Activated B cell treated with CpG ODN at 0.5 μM for 24 hours (primary cell): ENCODE results near the gene GGACT. TPM values are rescaled to one million over a fixed set of nuclear protein-coding genes. Genes with fewer than 3 reads are reported as not detected.
"Not testable (repeated sequence)": the region's sequence is repeated elsewhere in the genome, so short reads cannot be mapped to it uniquely, and the experiment has no call there.

Experiments
- ATAC-seq: fragments of 200-7000 bp; cut with Tn5 transposase; one replicate; pipeline ENCODE4 v1.10.0; 2021; ENCODE audit warnings: low read depth, mild to moderate bottlenecking, moderate library complexity
- CTCF ChIA-PET: fragments of 350-600 bp; sonication (Branson Sonifier 250); formaldehyde crosslinking; loops from one replicate; lab custom pipeline; 2021; ENCODE audit warnings: antibody characterized with exemption; lab: Charles Lee
- POLR2A ChIA-PET: fragments of 350-600 bp; sonication (Branson Sonifier 250); formaldehyde crosslinking; loops from one replicate; lab custom pipeline; 2021; ENCODE audit warnings: antibody characterized with exemption; lab: Charles Lee
- DNase-seq: peaks from one replicate; pipeline ENCODE4 v3.0.0; 2022
- H3K27ac Mint-ChIP-seq: one replicate; pipeline ENCODE4 v1.8.0; 2020; ENCODE audit warnings: mixed read lengths
- H3K27me3 Mint-ChIP-seq: one replicate; pipeline ENCODE4 v1.8.0; 2021; ENCODE audit warnings: mixed read lengths
- H3K36me3 Mint-ChIP-seq: one replicate; pipeline ENCODE4 v1.8.0; 2021; ENCODE audit warnings: low read depth, mixed read lengths
- H3K4me1 Mint-ChIP-seq: one replicate; pipeline ENCODE4 v1.8.0; 2021; ENCODE audit warnings: mixed read lengths
- H3K4me3 Mint-ChIP-seq: one replicate; pipeline ENCODE4 v1.8.0; 2020; ENCODE audit warnings: mild to moderate bottlenecking, mixed read lengths
- H3K9me3 Mint-ChIP-seq: one replicate; pipeline ENCODE4 v1.8.0; 2020; ENCODE audit warnings: mixed read lengths
- intact Hi-C: fragments of 100-400 bp; cut with micrococcal nuclease; formaldehyde crosslinking; loops from one replicate; pipeline ENCODE4 v1.15.1; 2024
- total RNA-seq: library from RNA; stranded (reverse); gene quantifications from 2 replicates; pipeline ENCODE4 v1.2.3, GENCODE V29; 2022
- TF ChIP-seq, protein P1 (sequence below): fragments of 200-600 bp; IDR thresholded peaks from one replicate; pipeline ENCODE4 v1.8.0; 2022; ENCODE audit warnings: antibody characterized with exemption, mild to moderate bottlenecking

Gene GGACT
- total RNA-seq, 1 donor from 2014 or later, result 6.5 TPM

DNA sequence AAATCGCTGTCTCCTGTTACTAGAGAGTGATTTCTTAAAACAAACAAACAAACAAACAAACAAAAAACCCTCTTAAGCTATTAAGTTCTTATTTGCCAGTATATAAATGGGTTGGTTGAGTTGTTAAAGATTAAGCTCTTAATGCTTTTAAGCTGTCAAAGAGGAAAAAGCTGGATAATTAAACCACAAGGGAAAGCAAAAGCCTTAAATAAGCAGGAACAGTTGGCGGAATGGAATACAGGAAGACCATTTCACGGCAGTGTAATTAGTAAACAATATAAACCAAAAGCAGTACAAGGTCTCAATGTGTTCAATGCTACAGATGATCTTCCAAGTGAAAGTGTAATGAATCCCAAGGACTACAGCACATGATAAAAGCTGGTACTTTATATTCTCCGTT, 32.2 kb upstream of the GGACT start:
- Mint-ChIP-seq H3K27me3 (no peaks in the 10 kb centered on the region), H3K27ac (no peak overlapping the region), H3K36me3 (peaks cover 32% of the 10 kb centered on the region), H3K9me3 (no peaks in the 10 kb centered on the region), H3K4me3 (no peak overlapping the region), H3K4me1 (no peaks in the 10 kb centered on the region)
- ATAC-seq (no peak), DNase-seq (no peak)
- CTCF ChIA-PET, result no interaction called here
- TF ChIP-seq, protein P1, sequence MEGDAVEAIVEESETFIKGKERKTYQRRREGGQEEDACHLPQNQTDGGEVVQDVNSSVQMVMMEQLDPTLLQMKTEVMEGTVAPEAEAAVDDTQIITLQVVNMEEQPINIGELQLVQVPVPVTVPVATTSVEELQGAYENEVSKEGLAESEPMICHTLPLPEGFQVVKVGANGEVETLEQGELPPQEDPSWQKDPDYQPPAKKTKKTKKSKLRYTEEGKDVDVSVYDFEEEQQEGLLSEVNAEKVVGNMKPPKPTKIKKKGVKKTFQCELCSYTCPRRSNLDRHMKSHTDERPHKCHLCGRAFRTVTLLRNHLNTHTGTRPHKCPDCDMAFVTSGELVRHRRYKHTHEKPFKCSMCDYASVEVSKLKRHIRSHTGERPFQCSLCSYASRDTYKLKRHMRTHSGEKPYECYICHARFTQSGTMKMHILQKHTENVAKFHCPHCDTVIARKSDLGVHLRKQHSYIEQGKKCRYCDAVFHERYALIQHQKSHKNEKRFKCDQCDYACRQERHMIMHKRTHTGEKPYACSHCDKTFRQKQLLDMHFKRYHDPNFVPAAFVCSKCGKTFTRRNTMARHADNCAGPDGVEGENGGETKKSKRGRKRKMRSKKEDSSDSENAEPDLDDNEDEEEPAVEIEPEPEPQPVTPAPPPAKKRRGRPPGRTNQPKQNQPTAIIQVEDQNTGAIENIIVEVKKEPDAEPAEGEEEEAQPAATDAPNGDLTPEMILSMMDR, result no peak
- intact Hi-C loops, result no loop called here
- POLR2A ChIA-PET, result no interaction called here

DNA sequence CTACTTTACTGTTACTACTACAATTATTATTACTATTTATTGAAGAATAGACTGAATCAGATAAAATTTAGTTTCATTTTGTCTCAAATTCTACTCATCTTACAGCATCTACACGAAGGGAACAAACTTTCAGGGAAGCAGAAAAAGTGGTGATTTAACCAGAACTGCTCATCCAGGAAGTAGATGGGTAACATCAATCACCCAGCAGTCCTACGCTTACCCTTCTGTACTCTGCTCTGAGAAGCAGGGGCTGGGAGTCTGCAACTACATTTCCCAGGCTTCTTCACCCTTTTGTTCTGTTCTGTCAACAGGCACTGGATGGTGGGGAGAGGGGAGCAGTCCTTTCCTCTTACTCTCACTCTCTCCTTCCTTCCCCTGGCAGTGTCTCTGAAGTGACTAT, 31.4 kb upstream of the GGACT start:
- H3K27me3 Mint-ChIP-seq, result no peaks in the 10 kb centered on the region
- ATAC-seq (no peak), DNase-seq (no peak)
- ChIA-PET POLR2A (no interaction called here), CTCF (no interaction called here)
- TF ChIP-seq, protein P1, result no peak
- no peaks in the 10 kb centered on the region for H3K9me3 Mint-ChIP-seq
- H3K4me1 Mint-ChIP-seq, result no peaks in the 10 kb centered on the region
- H3K4me3 Mint-ChIP-seq, result no peak overlapping the region
- intact Hi-C loops, result no loop called here
- no peak overlapping the region for H3K27ac Mint-ChIP-seq
- H3K36me3 Mint-ChIP-seq, result peaks cover 24% of the 10 kb centered on the region

DNA sequence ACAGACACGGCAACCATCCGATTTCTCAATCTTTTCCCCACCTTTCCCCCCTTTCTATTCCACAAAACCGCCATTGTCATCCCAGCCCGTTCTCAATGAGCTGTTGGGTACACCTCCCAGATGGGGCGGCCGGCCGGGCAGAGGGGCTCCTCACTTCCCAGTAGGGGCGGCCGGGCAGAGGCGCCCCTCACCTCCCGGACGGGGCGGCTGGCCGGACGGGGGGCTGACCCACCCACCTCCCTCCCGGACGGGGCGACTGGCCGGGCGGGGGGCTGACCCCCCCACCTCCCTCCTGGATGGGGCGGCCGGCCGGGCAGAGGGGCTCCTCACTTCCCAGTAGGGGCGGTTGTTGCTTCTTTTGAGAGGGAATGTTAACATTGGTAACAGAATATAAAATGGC, 30.3 kb upstream of the GGACT start:
- H3K9me3 Mint-ChIP-seq, H3K27ac Mint-ChIP-seq, intact Hi-C loops, DNase-seq, ATAC-seq, H3K4me1 Mint-ChIP-seq, POLR2A ChIA-PET, CTCF ChIA-PET, H3K27me3 Mint-ChIP-seq, H3K4me3 Mint-ChIP-seq: not testable (repeated sequence)
- peaks cover 17% of the 10 kb centered on the region for H3K36me3 Mint-ChIP-seq

DNA sequence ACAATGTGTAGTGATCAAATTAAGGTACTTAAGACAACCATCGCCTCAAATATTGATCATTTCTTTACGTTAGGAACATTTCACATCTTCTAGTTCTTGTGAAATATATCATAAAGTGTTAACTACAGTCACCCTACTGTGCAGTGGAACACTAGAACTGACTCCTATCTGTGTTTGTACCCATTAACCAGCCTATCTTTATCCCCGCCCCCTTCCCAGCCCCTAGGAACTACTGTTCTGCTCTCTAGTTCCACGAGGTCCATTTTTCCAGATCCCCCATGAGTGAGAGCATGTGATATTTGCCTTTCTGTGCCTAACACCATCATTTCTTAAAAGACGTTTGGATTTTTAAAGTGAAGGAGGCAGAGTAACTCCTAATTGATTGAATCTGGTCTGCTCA, 24.4 kb upstream of the GGACT start:
- ChIA-PET POLR2A (no interaction called here), CTCF (no interaction called here)
- Mint-ChIP-seq H3K27ac (no peak overlapping the region), H3K4me1 (peaks cover 41% of the 10 kb centered on the region), H3K4me3 (no peak overlapping the region), H3K36me3 (peaks cover 6% of the 10 kb centered on the region), H3K9me3 (no peaks in the 10 kb centered on the region), H3K27me3 (no peaks in the 10 kb centered on the region)
- TF ChIP-seq, protein P1, result no peak
- DNase-seq (no peak), ATAC-seq (no peak)
- intact Hi-C loops, result loop anchor here (5.0 kb wide), 1 partner anchor 41 kb away; no protein-coding TSS in a partner anchor

DNA sequence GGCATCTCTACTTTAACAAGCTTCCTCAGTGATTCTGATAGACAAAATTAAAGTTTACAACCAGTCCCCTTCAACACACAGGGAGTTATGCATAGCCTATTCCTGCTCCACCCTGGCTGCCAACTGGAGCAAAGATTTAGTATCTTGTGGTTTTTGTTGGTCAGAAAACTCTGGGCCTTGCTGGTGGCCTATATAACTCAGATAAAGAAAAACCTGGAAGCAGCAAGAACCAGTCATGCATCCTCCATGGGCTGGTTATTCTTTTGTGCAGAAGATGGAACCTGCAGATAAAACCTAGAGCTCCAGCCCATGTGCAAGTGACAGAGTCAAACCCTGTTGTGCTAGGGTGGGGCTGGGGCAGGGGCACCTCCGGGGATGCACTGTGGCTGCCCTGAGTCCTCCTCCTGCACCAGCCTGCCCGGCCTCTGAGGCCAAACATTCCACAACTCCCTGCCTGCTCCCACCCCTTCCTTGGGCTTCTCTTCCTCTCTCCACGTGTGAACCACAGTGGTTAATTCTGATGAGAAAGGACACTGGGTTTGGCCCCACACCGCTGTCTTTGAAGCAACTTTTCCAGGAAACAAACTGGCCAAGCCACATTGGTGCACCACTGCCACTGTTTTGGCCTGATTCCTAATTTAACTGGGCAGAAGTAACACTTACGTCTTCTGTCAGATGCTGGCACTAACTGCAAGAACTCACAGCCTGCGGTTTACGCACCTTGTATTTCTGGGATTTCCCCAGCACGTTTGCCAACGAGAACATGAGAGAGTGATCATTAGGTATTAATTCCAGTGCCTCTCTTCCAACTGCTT, 23.3 kb upstream of the GGACT start:
- H3K9me3 Mint-ChIP-seq, result no peaks in the 10 kb centered on the region
- peaks cover 47% of the 10 kb centered on the region for H3K4me1 Mint-ChIP-seq
- CTCF ChIA-PET, result interaction anchor here (0.7 kb wide), 1 partner anchor 1436 kb away, joined by 4 read pairs; no protein-coding TSS in a partner anchor
- H3K4me3 Mint-ChIP-seq, result no peak overlapping the region
- DNase-seq, result no peak
- intact Hi-C loops, result loop anchor here (5.0 kb wide), 1 partner anchor 40 kb away; no protein-coding TSS in a partner anchor
- ATAC-seq, result peak; percentile 22
- TF ChIP-seq, protein P1, result no peak
- no peaks in the 10 kb centered on the region for H3K27me3 Mint-ChIP-seq
- peaks cover 8% of the 10 kb centered on the region for H3K36me3 Mint-ChIP-seq
- POLR2A ChIA-PET, result interaction anchor here (0.6 kb wide), 1 partner anchor 1064 kb away, joined by 4 read pairs; no protein-coding TSS in a partner anchor
- peak overlapping the region; percentile 62 for H3K27ac Mint-ChIP-seq
